KOPT-K1 (cell line): Measurements from ENCODE around the gene ST6GALNAC2.
"Not testable (repeated sequence)": the region's sequence is repeated elsewhere in the genome, so short reads cannot be mapped to it uniquely, and the experiment has no call there.

Experiments
- H3K27ac ChIP-seq: fragments of 200-600 bp; sonication (generic); 2 replicates; pipeline ENCODE4 v1.5.1; 2016; ENCODE audit warnings: antibody characterized with exemption, mild to moderate bottlenecking, low read depth, low read length; ENCODE audit not compliant: poor library complexity, severe bottlenecking
- H3K36me3 ChIP-seq: fragments of 200-600 bp; sonication (generic); 2 replicates; pipeline ENCODE4 v1.5.1; 2017; ENCODE audit warnings: antibody characterized with exemption, mild to moderate bottlenecking, low read length, moderate library complexity; ENCODE audit not compliant: insufficient read depth
- H3K9me3 ChIP-seq: fragments of 200-600 bp; sonication (generic); 2 replicates; pipeline ENCODE4 v1.5.1; 2017; ENCODE audit warnings: antibody characterized with exemption, low read length, mild to moderate bottlenecking; ENCODE audit not compliant: insufficient read depth, poor library complexity, severe bottlenecking

Gene ST6GALNAC2

GRCh38 chr17:76612977-76613851 is 27.6 kb upstream of the ST6GALNAC2 start:
- Histone ChIP-seq H3K27ac (no peak overlapping the region), H3K36me3 (no peaks in the 10 kb centered on the region), H3K9me3 (peaks cover 4% of the 10 kb centered on the region)

GRCh38 chr17:76612465-76612864 is 26.8 kb upstream of the ST6GALNAC2 start:
- Histone ChIP-seq H3K27ac (no peak overlapping the region), H3K9me3 (peaks cover 4% of the 10 kb centered on the region), H3K36me3 (no peaks in the 10 kb centered on the region)

GRCh38 chr17:76611758-76612157 is 26.1 kb upstream of the ST6GALNAC2 start:
- peaks cover 4% of the 10 kb centered on the region for H3K9me3 ChIP-seq
- H3K36me3 ChIP-seq = no peaks in the 10 kb centered on the region
- no peak overlapping the region for H3K27ac ChIP-seq

GRCh38 chr17:76611080-76611749 is 25.6 kb upstream of the ST6GALNAC2 start:
- H3K27ac ChIP-seq, H3K36me3 ChIP-seq, H3K9me3 ChIP-seq: not testable (repeated sequence)

GRCh38 chr17:76606685-76607084 is 21.0 kb upstream of the ST6GALNAC2 start:
- not testable (repeated sequence) for H3K36me3 ChIP-seq, H3K27ac ChIP-seq

GRCh38 chr17:76601065-76601464 is 15.4 kb upstream of the ST6GALNAC2 start:
- peaks cover 5% of the 10 kb centered on the region for H3K9me3 ChIP-seq
- no peaks in the 10 kb centered on the region for H3K36me3 ChIP-seq
- H3K27ac ChIP-seq = no peak overlapping the region

More at GRCh38 chr17:76606685-76607084, 21.0 kb upstream of the ST6GALNAC2 start:
- not testable (repeated sequence) for H3K9me3 ChIP-seq

GRCh38 chr17:76599694-76600460 is 14.2 kb upstream of the ST6GALNAC2 start:
- H3K9me3 ChIP-seq = peaks cover 5% of the 10 kb centered on the region
- no peaks in the 10 kb centered on the region for H3K36me3 ChIP-seq
- no peak overlapping the region for H3K27ac ChIP-seq

- peaks cover 3% of the 10 kb centered on the region for H3K9me3 ChIP-seq
- no peaks in the 10 kb centered on the region for H3K36me3 ChIP-seq
- H3K27ac ChIP-seq = no peak overlapping the region
Measured at GRCh38 chr17:76598004-76598439, 12.4 kb upstream of the ST6GALNAC2 start.

- Histone ChIP-seq H3K36me3 (no peaks in the 10 kb centered on the region), H3K9me3 (no peaks in the 10 kb centered on the region), H3K27ac (no peak overlapping the region)
Measured at GRCh38 chr17:76597156-76598003, 11.7 kb upstream of the ST6GALNAC2 start.

- no peak overlapping the region for H3K27ac ChIP-seq
- H3K36me3 ChIP-seq = no peaks in the 10 kb centered on the region
- H3K9me3 ChIP-seq = no peaks in the 10 kb centered on the region
Measured at GRCh38 chr17:76594690-76595089, 9.0 kb upstream of the ST6GALNAC2 start.

- H3K27ac ChIP-seq = no peak overlapping the region
- H3K36me3 ChIP-seq = no peaks in the 10 kb centered on the region
- no peaks in the 10 kb centered on the region for H3K9me3 ChIP-seq
Measured at GRCh38 chr17:76593959-76594358, 8.3 kb upstream of the ST6GALNAC2 start.

- Histone ChIP-seq H3K36me3 (no peaks in the 10 kb centered on the region), H3K9me3 (no peaks in the 10 kb centered on the region), H3K27ac (no peak overlapping the region)
Measured at GRCh38 chr17:76593384-76593826, 7.7 kb upstream of the ST6GALNAC2 start.

GRCh38 chr17:76588182-76588581 is 2.5 kb upstream of the ST6GALNAC2 start:
- no peak overlapping the region for H3K27ac ChIP-seq
- H3K36me3 ChIP-seq = no peaks in the 10 kb centered on the region
- H3K9me3 ChIP-seq = no peaks in the 10 kb centered on the region

- H3K27ac ChIP-seq = no peak overlapping the region
- H3K9me3 ChIP-seq = no peaks in the 10 kb centered on the region
Measured at GRCh38 chr17:76586741-76587487, 1.3 kb upstream of the ST6GALNAC2 start.

More at GRCh38 chr17:76586741-76587487, 1.3 kb upstream of the ST6GALNAC2 start:
- no peaks in the 10 kb centered on the region for H3K36me3 ChIP-seq
